ENCODE results near the gene PLEKHM3.

GRCh38 chr2:207898354-207898695 is 127.0 kb downstream of the PLEKHM3 start:
- TF ChIP-seq CTCF (IDR thresholded peaks at IDR 0.05 in 4 of 5, conservative IDR thresholded peaks at IDR 0.05 in 1 of 5), result no peak
- no peak for TF ChIP-seq POLR2A (IDR thresholded peaks at IDR 0.05)

All from gastrocnemius medialis (tissue), 4 donors.